Breast epithelium (tissue), 3 donors: ENCODE results near the gene CLSTN2.

ENCODE experiments used
- CTCF ChIP-seq, 3 donors: fragments of 450-650 bp; IDR thresholded peaks; one replicate each; pipeline ENCODE4 v1.5.1; 2016 to 2017; ENCODE audit warnings: antibody characterized with exemption in 3 of 3, mild to moderate bottlenecking in 3 of 3, moderate library complexity in 3 of 3
- POLR2A ChIP-seq: fragments of 450-650 bp; IDR thresholded peaks from one replicate; pipeline ENCODE4 v1.6.1; 2016; ENCODE audit warnings: antibody characterized with exemption, mild to moderate bottlenecking, moderate library complexity
- POLR2AphosphoS5 ChIP-seq, 3 donors: sonication (generic); formaldehyde crosslinking; IDR thresholded peaks; one replicate each; pipeline ENCODE4 v1.6.1; 2017; ENCODE audit warnings: antibody characterized with exemption in 3 of 3

GRCh38 chr3:140180603-140181002, 245.6 kb downstream of the CLSTN2 start:
- no peak for TF ChIP-seq POLR2A
- no peak for TF ChIP-seq CTCF (IDR thresholded peaks at IDR 0.05)
- no peak for TF ChIP-seq POLR2AphosphoS5 (IDR thresholded peaks at IDR 0.05)
